Measurements from ENCODE around the gene ARMCX6. TPM values are rescaled to one million over a fixed set of nuclear protein-coding genes. Genes with fewer than 3 reads are reported as not detected.

ARMCX6 gene
- total RNA-seq (2021; fragmentation: NEBNext Ultra II Directional; extraction: Animal tissue kit (Norgen Biotek cat#: 25700)) = 100 to 1,000 TPM in 1 of 6 experiments, 10 to 100 TPM in 5; 79.5 to 101 (median 83.7) TPM
- long read RNA-seq, transcript ARMCX6-201 (3 exons, 1,846 nt) = minor isoform, 24 of 70 reads
- long read RNA-seq, transcript ARMCX6-206 (4 exons, 846 nt) = major isoform, 40 of 70 reads
- long read RNA-seq, partial matches to known transcripts = 2 of 70 reads
- long read RNA-seq, other reads (novel, unspliced or antisense) = 4 of 70 reads

- Mint-ChIP-seq H3K27ac (peak within 1 kb of the TSS; percentile 84), H3K9me3 (no peaks in the 10 kb centered on the region), H3K4me1 (ENCODE audit: low read depth) (peaks cover 30% of the 10 kb centered on the region), H3K36me3 (ENCODE audit: low read depth) (peaks cover 8% of the 10 kb centered on the region), H3K4me3 (peak within 1 kb of the TSS; percentile 93), H3K27me3 (ENCODE audit: insufficient read depth) (no peaks in the 10 kb centered on the region; the same call in none of the 2 replicates)
- TF ChIP-seq CTCF (IDR thresholded peaks at IDR 0.05) = peak; percentile 58; the same call in 1 of the 2 replicates
- peak; percentile 50 for DNase-seq
These were observed at the start of gene ARMCX6 for GRCh38 chrX:101617211-101618191. TSS of gene ARMCX6 (minus strand) at chrX:101618000. CDS start at chrX:101616620, 1,380 bp downstream.

- H3K9me3 Mint-ChIP-seq = no peaks in the 10 kb centered on the region
- peak within 1 kb of the TSS; percentile 49 for H3K27ac Mint-ChIP-seq
- H3K4me1 Mint-ChIP-seq (ENCODE audit: low read depth) = peaks cover 9% of the 10 kb centered on the region; the same call in 1 of the 2 replicates
- TF ChIP-seq CTCF (IDR thresholded peaks at IDR 0.05) = no peak
- H3K4me3 Mint-ChIP-seq = peak within 1 kb of the TSS; percentile 87
- no peaks in the 10 kb centered on the region for H3K36me3 Mint-ChIP-seq (ENCODE audit: low read depth)
- peak; percentile 50 for DNase-seq
- H3K27me3 Mint-ChIP-seq (ENCODE audit: insufficient read depth) = peaks cover 9% of the 10 kb centered on the region
These were observed 41.8 kb upstream of the ARMCX6 start, which contains the start of gene ARMCX2 for GRCh38 chrX:101659601-101660063. TSS of gene ARMCX2 (minus strand) at chrX:101659850. CDS start at chrX:101657588, 2,262 bp downstream.

GRCh38 chrX:101658661-101659491 lies 41.1 kb upstream of the ARMCX6 start:
- H3K4me1 Mint-ChIP-seq (ENCODE audit: low read depth) = peaks cover 14% of the 10 kb centered on the region; the same call in 1 of the 2 replicates
- peak overlapping the region; percentile 87 for H3K4me3 Mint-ChIP-seq
- TF ChIP-seq CTCF (IDR thresholded peaks at IDR 0.05) = no peak
- DNase-seq = no peak
- H3K9me3 Mint-ChIP-seq = no peaks in the 10 kb centered on the region
- H3K27ac Mint-ChIP-seq = no peak overlapping the region; the same call in 1 of the 2 replicates
- no peaks in the 10 kb centered on the region for H3K36me3 Mint-ChIP-seq (ENCODE audit: low read depth)
- peaks cover 9% of the 10 kb centered on the region for H3K27me3 Mint-ChIP-seq (ENCODE audit: insufficient read depth)

- Mint-ChIP-seq H3K9me3 (no peaks in the 10 kb centered on the region), H3K27me3 (ENCODE audit: insufficient read depth) (peaks cover 9% of the 10 kb centered on the region), H3K4me1 (ENCODE audit: low read depth) (peaks cover 14% of the 10 kb centered on the region; the same call in 1 of the 2 replicates), H3K27ac (no peak overlapping the region), H3K4me3 (peak overlapping the region; percentile 87; the same call in 1 of the 2 replicates), H3K36me3 (ENCODE audit: low read depth) (no peaks in the 10 kb centered on the region)
- no peak for DNase-seq
- no peak for TF ChIP-seq CTCF (IDR thresholded peaks at IDR 0.05)
These were observed 39.7 kb upstream of the ARMCX6 start for GRCh38 chrX:101657495-101657894.

- H3K27ac Mint-ChIP-seq = no peak overlapping the region
These were observed 39.0 kb upstream of the ARMCX6 start for GRCh38 chrX:101656817-101657216.

More at GRCh38 chrX:101656817-101657216, 39.0 kb upstream of the ARMCX6 start:
- no peak for DNase-seq
- Mint-ChIP-seq H3K27me3 (ENCODE audit: insufficient read depth) (peaks cover 9% of the 10 kb centered on the region), H3K4me3 (no peak overlapping the region), H3K36me3 (ENCODE audit: low read depth) (no peaks in the 10 kb centered on the region), H3K9me3 (no peaks in the 10 kb centered on the region), H3K4me1 (ENCODE audit: low read depth) (peaks cover 14% of the 10 kb centered on the region; the same call in 1 of the 2 replicates)
- no peak for TF ChIP-seq CTCF (IDR thresholded peaks at IDR 0.05)
